ENCODE measurements around the gene OBSL1. TPM values are rescaled to one million over a fixed set of nuclear protein-coding genes. Genes with fewer than 3 reads are reported as not detected.

OBSL1 gene
- total and polyA plus RNA-seq, 2 experiments from 2014 or later, result 13.8 to 68.7 TPM

DNA sequence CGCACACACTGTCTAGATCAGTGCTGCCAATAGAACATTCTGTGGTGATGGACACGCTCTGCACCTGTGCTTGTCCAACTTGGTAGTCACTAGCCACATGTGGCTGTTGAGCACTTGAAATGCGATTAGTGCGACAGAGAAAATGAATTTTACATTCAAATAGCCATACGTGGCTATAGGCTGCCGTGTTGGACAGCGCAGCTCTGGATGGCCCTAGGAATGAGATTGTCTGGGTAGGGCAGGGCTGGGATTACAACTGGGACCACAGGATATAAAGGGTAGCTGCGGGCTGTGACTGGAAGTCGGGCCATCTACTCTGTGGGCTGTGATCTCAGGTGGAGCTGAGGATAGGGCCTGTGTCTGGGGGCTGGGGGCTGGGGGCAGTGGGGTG is 51.8 kb downstream of the OBSL1 start:
- Histone ChIP-seq H3K4me3 (no peak overlapping the region), H3K9me3 (ENCODE audit: low read depth) (no peaks in the 10 kb centered on the region), H3K27me3 (replicated peaks; ENCODE audit: insufficient read depth) (no peaks in the 10 kb centered on the region), H3K9ac (no peak overlapping the region), H2AFZ (no peak overlapping the region), H3K27ac (no peak overlapping the region), H3K9me2 (ENCODE audit: insufficient read depth) (no peaks in the 10 kb centered on the region), H4K20me1 (ENCODE audit: insufficient read depth) (no peaks in the 10 kb centered on the region), H3K4me1 (ENCODE audit: insufficient read depth) (peaks cover 19% of the 10 kb centered on the region), H3K79me2 (ENCODE audit: insufficient read depth) (no peaks in the 10 kb centered on the region), H3K4me2 (ENCODE audit: unreplicated experiment) (no peak overlapping the region), H3K36me3 (ENCODE audit: low read depth) (no peaks in the 10 kb centered on the region), H3F3A (ENCODE audit: insufficient read depth) (peaks cover 5% of the 10 kb centered on the region; the same call in 1 of the 2 replicates)
- TF ChIP-seq EZH2 (IDR thresholded peaks at IDR 0.05; ENCODE audit: insufficient read depth, poor library complexity, severe bottlenecking), result no peak
- TF ChIP-seq EZH2phosphoT487 (IDR thresholded peaks at IDR 0.05; ENCODE audit: insufficient read depth, low read depth), result no peak
- WGBS, 2 experiments (ENCODE audit: low coverage in 1 of 2, low lambda C conversion rate in 2 of 2, missing lambda C conversion rate in 2 of 2), result 92% methylated on average over 9 of the region's 9 CpGs
- no peak for DNase-seq
- in situ Hi-C loops (cut with MboI), result no loop called here

GRCh38 chr2:219517954-219518778 is 53.2 kb downstream of the OBSL1 start:
- Histone ChIP-seq H3K27ac (no peak overlapping the region), H3K79me2 (ENCODE audit: insufficient read depth) (no peaks in the 10 kb centered on the region), H3K9ac (no peak overlapping the region), H4K20me1 (ENCODE audit: insufficient read depth) (no peaks in the 10 kb centered on the region), H3K4me1 (ENCODE audit: insufficient read depth) (peaks cover 19% of the 10 kb centered on the region), H3K27me3 (replicated peaks; ENCODE audit: insufficient read depth) (peaks cover 12% of the 10 kb centered on the region), H3K4me3 (no peak overlapping the region), H3F3A (ENCODE audit: insufficient read depth) (peaks cover 5% of the 10 kb centered on the region; the same call in 1 of the 2 replicates), H3K36me3 (ENCODE audit: low read depth) (no peaks in the 10 kb centered on the region), H3K9me3 (ENCODE audit: low read depth) (no peaks in the 10 kb centered on the region), H3K9me2 (ENCODE audit: insufficient read depth) (no peaks in the 10 kb centered on the region), H3K4me2 (ENCODE audit: unreplicated experiment) (no peak overlapping the region), H2AFZ (no peak overlapping the region)
- WGBS, 2 experiments (ENCODE audit: low coverage in 1 of 2, low lambda C conversion rate in 2 of 2, missing lambda C conversion rate in 2 of 2), result 60 to 67% methylated on average over 9 to 10 of the region's 10 CpGs
- DNase-seq, result no peak
- in situ Hi-C loops (cut with MboI), result no loop called here
- TF ChIP-seq EZH2 (IDR thresholded peaks at IDR 0.05; ENCODE audit: insufficient read depth, poor library complexity, severe bottlenecking), result no peak
- no peak for TF ChIP-seq EZH2phosphoT487 (IDR thresholded peaks at IDR 0.05; ENCODE audit: insufficient read depth, low read depth)

- H3K4me3 ChIP-seq, result no peak overlapping the region
- no peaks in the 10 kb centered on the region for H3K9me3 ChIP-seq (ENCODE audit: low read depth)
- peaks cover 17% of the 10 kb centered on the region for H3K27me3 ChIP-seq (replicated peaks; ENCODE audit: insufficient read depth)
- no peak for DNase-seq
- peaks cover 17% of the 10 kb centered on the region for H3K4me1 ChIP-seq (ENCODE audit: insufficient read depth)
- no peak overlapping the region for H3K9ac ChIP-seq
- no peaks in the 10 kb centered on the region for H4K20me1 ChIP-seq (ENCODE audit: insufficient read depth)
- 84 to 91% methylated on average over 4 to 7 of the region's 7 CpGs for WGBS, 2 experiments (ENCODE audit: low coverage in 1 of 2, low lambda C conversion rate in 2 of 2, missing lambda C conversion rate in 2 of 2)
- no peak overlapping the region for H3K4me2 ChIP-seq (ENCODE audit: unreplicated experiment)
- no peaks in the 10 kb centered on the region for H3K36me3 ChIP-seq (ENCODE audit: low read depth)
- H3K79me2 ChIP-seq (ENCODE audit: insufficient read depth), result no peaks in the 10 kb centered on the region
- in situ Hi-C loops (cut with MboI), result no loop called here
- H2AFZ ChIP-seq, result no peak overlapping the region
- peaks cover 3% of the 10 kb centered on the region; the same call in 1 of the 2 replicates for H3F3A ChIP-seq (ENCODE audit: insufficient read depth)
- no peak for TF ChIP-seq EZH2phosphoT487 (IDR thresholded peaks at IDR 0.05; ENCODE audit: insufficient read depth, low read depth)
- TF ChIP-seq EZH2 (IDR thresholded peaks at IDR 0.05; ENCODE audit: insufficient read depth, poor library complexity, severe bottlenecking), result no peak
- no peak overlapping the region for H3K27ac ChIP-seq
- H3K9me2 ChIP-seq (ENCODE audit: insufficient read depth), result no peaks in the 10 kb centered on the region
Measured at GRCh38 chr2:219516888-219517287, 54.5 kb downstream of the OBSL1 start.

- in situ Hi-C loops (cut with MboI), result no loop called here
- no peak overlapping the region for H3K9ac ChIP-seq
- no peak overlapping the region for H3K4me3 ChIP-seq
- no peak overlapping the region for H2AFZ ChIP-seq
- 77% methylated on average over 17 of the region's 17 CpGs for WGBS, 2 experiments (ENCODE audit: low coverage in 1 of 2, low lambda C conversion rate in 2 of 2, missing lambda C conversion rate in 2 of 2)
- H3F3A ChIP-seq (ENCODE audit: insufficient read depth), result no peaks in the 10 kb centered on the region
- H3K9me2 ChIP-seq (ENCODE audit: insufficient read depth), result no peaks in the 10 kb centered on the region
- no peaks in the 10 kb centered on the region for H4K20me1 ChIP-seq (ENCODE audit: insufficient read depth)
- H3K79me2 ChIP-seq (ENCODE audit: insufficient read depth), result no peaks in the 10 kb centered on the region
- H3K4me1 ChIP-seq (ENCODE audit: insufficient read depth), result peaks cover 9% of the 10 kb centered on the region
- no peaks in the 10 kb centered on the region for H3K9me3 ChIP-seq (ENCODE audit: low read depth)
- H3K4me2 ChIP-seq (ENCODE audit: unreplicated experiment), result no peak overlapping the region
- H3K27ac ChIP-seq, result no peak overlapping the region
- peaks cover 17% of the 10 kb centered on the region for H3K27me3 ChIP-seq (replicated peaks; ENCODE audit: insufficient read depth)
- no peak for DNase-seq
- no peaks in the 10 kb centered on the region for H3K36me3 ChIP-seq (ENCODE audit: low read depth)
- TF ChIP-seq EZH2phosphoT487 (IDR thresholded peaks at IDR 0.05; ENCODE audit: insufficient read depth, low read depth) (no peak), EZH2 (IDR thresholded peaks at IDR 0.05; ENCODE audit: insufficient read depth, poor library complexity, severe bottlenecking) (no peak)
Measured at GRCh38 chr2:219515874-219516629, 55.3 kb downstream of the OBSL1 start.

All from GM23248 (cell line).